ENCODE data around the gene RALGAPB. TPM values are rescaled to one million over a fixed set of nuclear protein-coding genes. Genes with fewer than 3 reads are reported as not detected.

The RALGAPB gene
- total RNA-seq, 1 experiment from 2014 or later: 30.4 TPM

DNA sequence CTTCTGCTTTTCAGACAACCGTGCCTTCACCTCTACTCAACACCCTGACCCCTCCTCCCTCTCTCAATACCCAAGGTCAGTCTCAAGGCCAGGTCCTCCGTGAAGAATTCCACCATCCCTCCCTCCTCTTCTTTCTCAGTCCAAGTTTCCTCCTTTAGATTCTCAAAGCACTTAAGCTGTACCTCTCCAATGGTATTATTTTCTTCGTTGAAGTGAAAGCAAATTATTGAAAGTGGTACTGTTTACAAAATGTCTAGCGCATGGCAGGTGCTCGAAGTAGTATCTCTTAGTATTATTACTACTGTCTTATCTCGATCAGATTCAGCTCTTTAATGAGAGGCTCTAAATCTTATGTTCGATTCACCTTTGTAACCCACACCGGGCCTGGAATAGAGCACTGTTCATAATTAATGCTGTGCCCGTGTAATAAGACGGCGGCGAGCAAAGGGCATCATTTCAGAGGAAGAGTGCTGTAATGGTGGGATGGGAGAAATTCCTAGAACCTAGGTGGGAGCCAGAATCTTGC is 593 bp upstream of the RALGAPB start:
- DNase-seq (no peak), ATAC-seq (peak; percentile 8)
- Histone ChIP-seq H3K79me2 (ENCODE audit: low read length) (peaks cover 42% of the 10 kb centered on the region), H3K4me1 (ENCODE audit: insufficient read depth, low read length) (peaks cover 18% of the 10 kb centered on the region), H3K4me3 (ENCODE audit: low read length) (peak overlapping the region; percentile 88), H3K27ac (ENCODE audit: low read length) (no peak overlapping the region), H4K20me1 (ENCODE audit: low read length) (peaks cover 16% of the 10 kb centered on the region; the same call in 1 of the 2 replicates), H3K9ac (ENCODE audit: low read length) (peak overlapping the region; percentile 62), H3K4me2 (ENCODE audit: low read length) (peak overlapping the region; percentile 88), H3K9me3 (ENCODE audit: low read length) (no peaks in the 10 kb centered on the region), H3K9me2 (replicated peaks; ENCODE audit: low read length) (no peaks in the 10 kb centered on the region), H3F3A (ENCODE audit: low read length, unreplicated experiment) (no peaks in the 10 kb centered on the region), H3K36me3 (ENCODE audit: low read depth, low read length) (no peaks in the 10 kb centered on the region), H2AFZ (ENCODE audit: low read length) (peak overlapping the region; percentile 98), H3K27me3 (ENCODE audit: low read length) (no peaks in the 10 kb centered on the region)
- TSS peak; percentile 85 for BruUV-seq (replicated peaks)
- intact Hi-C loops (cut with micrococcal nuclease): loop anchor here (1.0 kb wide), 1 partner anchor 37 kb away; the partner anchor contains the start of gene SNHG17
- no peak for TF ChIP-seq EZH2 (IDR thresholded peaks at IDR 0.05; ENCODE audit: low read length, unreplicated experiment)
- ChIA-PET CTCF (interaction anchor here (1.1 to 1.5 kb wide), 5 partner anchors 20 to 132 kb away, joined by 3 to 12 read pairs (median 5); partner anchors contain the start of gene SNHG17), POLR2A (ENCODE audit: unreplicated experiment) (interaction anchor here (0.6 to 1.4 kb wide), 6 partner anchors 11 to 304 kb away, joined by 3 to 10 read pairs (median 4); partner anchors contain the start of gene SNHG17)

DNA sequence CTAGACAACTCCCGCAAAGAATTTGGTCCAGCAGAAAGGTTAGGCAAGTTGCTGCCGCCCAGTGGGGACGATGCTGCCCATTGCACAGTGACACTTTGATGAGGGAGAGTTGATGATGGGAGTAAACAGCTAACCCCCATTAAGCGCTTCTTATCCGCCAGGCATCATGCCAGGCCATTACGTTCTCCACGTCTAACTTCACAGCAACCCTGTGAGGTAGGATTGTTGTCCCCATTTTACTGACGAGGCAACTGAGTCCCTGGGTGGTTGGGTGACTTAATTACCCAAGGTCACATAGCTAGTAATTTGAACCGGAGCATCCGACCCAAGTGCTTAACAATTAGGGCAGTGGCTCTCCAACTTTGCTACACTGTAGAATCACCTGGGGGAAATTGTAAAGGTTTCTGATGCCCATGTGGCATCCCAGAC is 738 bp downstream of the RALGAPB start:
- peaks cover 27% of the 10 kb centered on the region for H4K20me1 ChIP-seq (ENCODE audit: low read length)
- intact Hi-C loops (cut with micrococcal nuclease): no loop called here

DNA sequence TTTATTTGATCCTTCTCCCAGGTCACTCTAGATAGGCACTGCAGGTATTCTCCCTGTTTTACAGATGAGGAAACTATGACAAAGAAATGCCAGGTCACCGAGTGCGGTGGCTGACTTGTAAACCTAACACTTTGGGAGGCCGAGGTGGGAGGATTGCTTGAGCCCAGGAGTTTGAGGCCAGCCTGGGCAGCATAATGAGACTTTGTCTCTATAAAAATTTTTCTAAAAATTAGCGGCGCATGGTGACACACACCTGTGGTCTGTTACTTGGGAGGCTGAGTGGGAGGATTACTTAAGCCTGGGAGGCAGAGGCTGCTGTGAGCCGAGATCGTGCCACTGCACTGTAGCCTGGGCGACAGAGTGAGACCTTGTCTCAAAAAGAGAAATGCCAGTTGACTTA is 5.1 kb downstream of the RALGAPB start:
- no peak for DNase-seq
- intact Hi-C loops (cut with micrococcal nuclease): no loop called here
- TF ChIP-seq EZH2phosphoT487 (IDR thresholded peaks at IDR 0.05; ENCODE audit: borderline replicate concordance, low read length): no peak
- TF ChIP-seq EZH2 (IDR thresholded peaks at IDR 0.05; ENCODE audit: low read length, unreplicated experiment): no peak
- TF ChIP-seq, protein P1, sequence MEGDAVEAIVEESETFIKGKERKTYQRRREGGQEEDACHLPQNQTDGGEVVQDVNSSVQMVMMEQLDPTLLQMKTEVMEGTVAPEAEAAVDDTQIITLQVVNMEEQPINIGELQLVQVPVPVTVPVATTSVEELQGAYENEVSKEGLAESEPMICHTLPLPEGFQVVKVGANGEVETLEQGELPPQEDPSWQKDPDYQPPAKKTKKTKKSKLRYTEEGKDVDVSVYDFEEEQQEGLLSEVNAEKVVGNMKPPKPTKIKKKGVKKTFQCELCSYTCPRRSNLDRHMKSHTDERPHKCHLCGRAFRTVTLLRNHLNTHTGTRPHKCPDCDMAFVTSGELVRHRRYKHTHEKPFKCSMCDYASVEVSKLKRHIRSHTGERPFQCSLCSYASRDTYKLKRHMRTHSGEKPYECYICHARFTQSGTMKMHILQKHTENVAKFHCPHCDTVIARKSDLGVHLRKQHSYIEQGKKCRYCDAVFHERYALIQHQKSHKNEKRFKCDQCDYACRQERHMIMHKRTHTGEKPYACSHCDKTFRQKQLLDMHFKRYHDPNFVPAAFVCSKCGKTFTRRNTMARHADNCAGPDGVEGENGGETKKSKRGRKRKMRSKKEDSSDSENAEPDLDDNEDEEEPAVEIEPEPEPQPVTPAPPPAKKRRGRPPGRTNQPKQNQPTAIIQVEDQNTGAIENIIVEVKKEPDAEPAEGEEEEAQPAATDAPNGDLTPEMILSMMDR (conservative IDR thresholded peaks at IDR 0.05; ENCODE audit: low read depth, low read length): no peak
- BruUV-seq (replicated peaks): no TSS peak
- no peaks in the 10 kb centered on the region for H3K27me3 ChIP-seq (ENCODE audit: low read length)
- H3K4me1 ChIP-seq (ENCODE audit: insufficient read depth, low read length): peaks cover 10% of the 10 kb centered on the region
- POLR2A ChIA-PET (ENCODE audit: unreplicated experiment): no interaction called here
- peaks cover 42% of the 10 kb centered on the region for H4K20me1 ChIP-seq (ENCODE audit: low read length)
- H3K4me3 ChIP-seq (ENCODE audit: low read length): no peak overlapping the region
- no peak overlapping the region for H3K4me2 ChIP-seq (ENCODE audit: low read length)
- CTCF ChIA-PET: no interaction called here
- no peak overlapping the region for H3K27ac ChIP-seq (ENCODE audit: low read length)
- no peak overlapping the region for H2AFZ ChIP-seq (ENCODE audit: low read length)
- peaks cover 86% of the 10 kb centered on the region for H3K79me2 ChIP-seq (ENCODE audit: low read length)
- H3K9ac ChIP-seq (ENCODE audit: low read length): no peak overlapping the region
- H3K9me2 ChIP-seq (replicated peaks; ENCODE audit: low read length): no peaks in the 10 kb centered on the region
- peaks cover 6% of the 10 kb centered on the region for H3K36me3 ChIP-seq (ENCODE audit: low read depth, low read length)
- H3F3A ChIP-seq (ENCODE audit: low read length, unreplicated experiment): no peaks in the 10 kb centered on the region
- H3K9me3 ChIP-seq (ENCODE audit: low read length): no peaks in the 10 kb centered on the region
- no peak for ATAC-seq

More for the DNA sequence above, 738 bp downstream of the RALGAPB start:
- Histone ChIP-seq H3K27ac (ENCODE audit: low read length) (no peak overlapping the region; the same call in 1 of the 2 replicates), H3K4me1 (ENCODE audit: insufficient read depth, low read length) (peaks cover 18% of the 10 kb centered on the region), H2AFZ (ENCODE audit: low read length) (peak overlapping the region; percentile 69), H3K4me2 (ENCODE audit: low read length) (peak overlapping the region; percentile 86), H3K79me2 (ENCODE audit: low read length) (peaks cover 55% of the 10 kb centered on the region), H3K27me3 (ENCODE audit: low read length) (no peaks in the 10 kb centered on the region), H3K9me3 (ENCODE audit: low read length) (no peaks in the 10 kb centered on the region), H3K36me3 (ENCODE audit: low read depth, low read length) (no peaks in the 10 kb centered on the region), H3F3A (ENCODE audit: low read length, unreplicated experiment) (no peaks in the 10 kb centered on the region), H3K9me2 (replicated peaks; ENCODE audit: low read length) (no peaks in the 10 kb centered on the region), H3K4me3 (ENCODE audit: low read length) (peak overlapping the region; percentile 88), H3K9ac (ENCODE audit: low read length) (peak overlapping the region; percentile 85)
- TSS peak; percentile 45 for BruUV-seq (replicated peaks)
- no peak; the same call in 1 of the 2 replicates for ATAC-seq
- ChIA-PET POLR2A (ENCODE audit: unreplicated experiment) (interaction anchor here (0.5 to 1.4 kb wide), 2 partner anchors 15 to 38 kb away, joined by 3 to 10 read pairs; partner anchors contain the start of gene SNHG17), CTCF (interaction anchor here (0.5 to 1.2 kb wide), 7 partner anchors 26 to 229 kb away, joined by 3 to 6 read pairs (median 4); no protein-coding TSS in a partner anchor)
- no peak for TF ChIP-seq EZH2 (IDR thresholded peaks at IDR 0.05; ENCODE audit: low read length, unreplicated experiment)
- TF ChIP-seq, protein P1 (conservative IDR thresholded peaks at IDR 0.05; ENCODE audit: low read depth, low read length): 0 out of 2 replicates have a peak, but pooled peaks have one; percentile 36
- peak; percentile 40 for DNase-seq
